Keratinocyte (primary cell): ENCODE data around the gene PLEKHA1. TPM values are rescaled to one million over a fixed set of nuclear protein-coding genes. Genes with fewer than 3 reads are reported as not detected.

Source experiments
- DNase-seq: peaks from one replicate; pipeline ENCODE4 v3.0.0-alpha.2; 2011; ENCODE audit warnings: low read depth, missing footprints, low spot score
- FAIRE-seq: peaks from 2 replicates; lab custom pipeline; 2011; peaks lifted over from hg19 to GRCh38; lab: Jason Lieb, UNC
- H2AFZ ChIP-seq: 2 replicates; pipeline ENCODE4 v1.6.0; 2012; ENCODE audit warnings: low read length, control low read depth, inconsistent platforms; ENCODE audit not compliant: control insufficient read depth
- H3K27ac ChIP-seq: 2 replicates; pipeline ENCODE4 v1.5.1; 2011; ENCODE audit warnings: low read length; ENCODE audit not compliant: control insufficient read depth, insufficient read depth
- H3K27me3 ChIP-seq: 3 replicates; pipeline ENCODE4 v1.6.0; 2011; ENCODE audit warnings: low read length; ENCODE audit not compliant: control insufficient read depth, insufficient read depth; ENCODE audit errors: extremely low read depth
- H3K36me3 ChIP-seq, 2 experiments: 2 replicates in 1 of 2; 3 replicates in 1 of 2; pipeline ENCODE4 v1.5.1; 2011; ENCODE audit warnings: low read length in 2 of 2, mild to moderate bottlenecking in 1 of 2; ENCODE audit not compliant: control insufficient read depth in 2 of 2, insufficient read depth in 2 of 2; ENCODE audit errors: extremely low read depth in 1 of 2
- H3K4me1 ChIP-seq: 3 replicates; pipeline ENCODE4 v1.5.1; 2011; ENCODE audit warnings: low read length; ENCODE audit not compliant: control insufficient read depth, insufficient read depth; ENCODE audit errors: extremely low read depth
- H3K4me2 ChIP-seq: 3 replicates; pipeline ENCODE4 v1.6.0; 2011; ENCODE audit warnings: low read depth, low read length; ENCODE audit not compliant: control insufficient read depth, insufficient read depth; ENCODE audit errors: extremely low read depth
- H3K4me3 ChIP-seq, 3 experiments: fragments of 200-600 bp in 1 of 3; sonication (generic) in 1 of 3; 2 replicates in 2 of 3; 3 replicates in 1 of 3; pipeline ENCODE4 v1.5.1; 2011 to 2016; ENCODE audit warnings: low read length in 3 of 3, mild to moderate bottlenecking in 3 of 3, control low read depth in 2 of 3, inconsistent platforms in 1 of 3, low read depth in 1 of 3, mixed read lengths in 1 of 3, mixed run types in 1 of 3, moderate library complexity in 1 of 3; ENCODE audit not compliant: control insufficient read depth in 2 of 3, insufficient read depth in 2 of 3; ENCODE audit errors: extremely low read depth in 1 of 3
- H3K79me2 ChIP-seq: 2 replicates; pipeline ENCODE4 v1.6.0; 2012; ENCODE audit warnings: low read length; ENCODE audit not compliant: control insufficient read depth, insufficient read depth
- H3K9ac ChIP-seq: 3 replicates; pipeline ENCODE4 v1.6.0; 2011; ENCODE audit warnings: low read length; ENCODE audit not compliant: control insufficient read depth, insufficient read depth; ENCODE audit errors: extremely low read depth
- H3K9me1 ChIP-seq: 3 replicates; pipeline ENCODE4 v1.6.0; 2011; ENCODE audit warnings: low read length; ENCODE audit not compliant: control insufficient read depth, insufficient read depth; ENCODE audit errors: extremely low read depth
- H3K9me3 ChIP-seq: 2 replicates; pipeline ENCODE4 v1.5.1; 2012; ENCODE audit warnings: low read depth, low read length; ENCODE audit not compliant: control insufficient read depth
- H4K20me1 ChIP-seq: 3 replicates; pipeline ENCODE4 v1.6.0; 2011; ENCODE audit warnings: low read length; ENCODE audit not compliant: control insufficient read depth, insufficient read depth; ENCODE audit errors: extremely low read depth
- CTCF ChIP-seq, 3 experiments: IDR thresholded peaks in 1 of 3; conservative IDR thresholded peaks in 1 of 3; optimal IDR thresholded peaks in 1 of 3; 2 replicates in 2 of 3; 3 replicates in 1 of 3; pipeline versions ENCODE3 to v1.5.1; 2011; ENCODE audit warnings: low read length in 3 of 3, mild to moderate bottlenecking in 3 of 3, moderate library complexity in 2 of 3, control low read depth in 1 of 3, inconsistent platforms in 1 of 3; ENCODE audit not compliant: insufficient read depth in 2 of 3; ENCODE audit errors: extremely low read depth in 1 of 3
- EZH2 ChIP-seq: IDR thresholded peaks from one replicate; pipeline ENCODE4 v1.6.1; 2012; ENCODE audit warnings: inconsistent platforms, mild to moderate bottlenecking, low read length, moderate library complexity
- dilution Hi-C: fragments of 300-500 bp; cut with MboI; formaldehyde crosslinking; loops from one replicate; pipeline ENCODE4 v1.7.0; 2020; ENCODE audit warnings: low sequenced_read_pairs; ENCODE audit not compliant: extremely low pct_ligation_motif_present
- polyA plus RNA-seq, 5 experiments: library from polyadenylated mRNA; depleted of rRNA in 3 of 5; stranded (reverse) in 3 of 5; stranded (forward) in 1 of 5; unstranded in 1 of 5; fragments of >200 nt; gene quantifications; 1 replicate in 1 of 5; 2 replicates in 3 of 5; 3 replicates in 1 of 5; pipeline versions ENCODE4 v1.2.1 to v1.2.3, GENCODE V29; 2011 to 2012; ENCODE audit warnings: missing spikeins in 2 of 5, low read depth in 1 of 5, low replicate concordance in 1 of 5

PLEKHA1 gene
- polyA plus RNA-seq, 1 donor (not counting 4 experiments of a cell fraction or from before 2014, with no cell fraction given) = 66.7 TPM

- H3K4me2 ChIP-seq = no peak overlapping the region
- no peak overlapping the region for H3K9ac ChIP-seq
- H3K27ac ChIP-seq = no peak overlapping the region
- H3K79me2 ChIP-seq = no peaks in the 10 kb centered on the region
- no peak for FAIRE-seq
- no peaks in the 10 kb centered on the region for H3K36me3 ChIP-seq
- no peak for TF ChIP-seq CTCF (optimal IDR thresholded peaks at IDR 0.05 in 1 of 3, IDR thresholded peaks at IDR 0.05 in 1 of 3, conservative IDR thresholded peaks at IDR 0.05 in 1 of 3; ENCODE audit: extremely low read depth in 1 of 3, insufficient read depth in 2 of 3, low read length in 3 of 3)
- no peak for TF ChIP-seq EZH2
- no peaks in the 10 kb centered on the region for H3K9me3 ChIP-seq
- H3K27me3 ChIP-seq = no peaks in the 10 kb centered on the region
- H4K20me1 ChIP-seq = no peaks in the 10 kb centered on the region
- DNase-seq = no peak
- H3K9me1 ChIP-seq = no peaks in the 10 kb centered on the region
- no peak overlapping the region for H3K4me3 ChIP-seq
- H2AFZ ChIP-seq = no peak overlapping the region
- no peaks in the 10 kb centered on the region for H3K4me1 ChIP-seq
- dilution Hi-C loops = no loop called here
These were observed 24.6 kb upstream of the PLEKHA1 start for GRCh38 chr10:122349758-122350369.

GRCh38 chr10:122350893-122351292, 23.6 kb upstream of the PLEKHA1 start:
- FAIRE-seq (no peak), DNase-seq (no peak)
- Histone ChIP-seq H3K36me3 (no peaks in the 10 kb centered on the region), H4K20me1 (no peaks in the 10 kb centered on the region), H2AFZ (no peak overlapping the region), H3K4me1 (no peaks in the 10 kb centered on the region), H3K79me2 (no peaks in the 10 kb centered on the region), H3K4me2 (no peak overlapping the region), H3K9me3 (no peaks in the 10 kb centered on the region), H3K9me1 (no peaks in the 10 kb centered on the region), H3K27ac (no peak overlapping the region), H3K27me3 (no peaks in the 10 kb centered on the region), H3K9ac (no peak overlapping the region), H3K4me3 (no peak overlapping the region)
- dilution Hi-C loops = no loop called here
- TF ChIP-seq CTCF (optimal IDR thresholded peaks at IDR 0.05 in 1 of 3, IDR thresholded peaks at IDR 0.05 in 1 of 3, conservative IDR thresholded peaks at IDR 0.05 in 1 of 3; ENCODE audit: extremely low read depth in 1 of 3, insufficient read depth in 2 of 3, low read length in 3 of 3) = no peak
- TF ChIP-seq EZH2 = no peak
